ENCODE data around the gene UBE2D1.

UBE2D1 gene

DNA sequence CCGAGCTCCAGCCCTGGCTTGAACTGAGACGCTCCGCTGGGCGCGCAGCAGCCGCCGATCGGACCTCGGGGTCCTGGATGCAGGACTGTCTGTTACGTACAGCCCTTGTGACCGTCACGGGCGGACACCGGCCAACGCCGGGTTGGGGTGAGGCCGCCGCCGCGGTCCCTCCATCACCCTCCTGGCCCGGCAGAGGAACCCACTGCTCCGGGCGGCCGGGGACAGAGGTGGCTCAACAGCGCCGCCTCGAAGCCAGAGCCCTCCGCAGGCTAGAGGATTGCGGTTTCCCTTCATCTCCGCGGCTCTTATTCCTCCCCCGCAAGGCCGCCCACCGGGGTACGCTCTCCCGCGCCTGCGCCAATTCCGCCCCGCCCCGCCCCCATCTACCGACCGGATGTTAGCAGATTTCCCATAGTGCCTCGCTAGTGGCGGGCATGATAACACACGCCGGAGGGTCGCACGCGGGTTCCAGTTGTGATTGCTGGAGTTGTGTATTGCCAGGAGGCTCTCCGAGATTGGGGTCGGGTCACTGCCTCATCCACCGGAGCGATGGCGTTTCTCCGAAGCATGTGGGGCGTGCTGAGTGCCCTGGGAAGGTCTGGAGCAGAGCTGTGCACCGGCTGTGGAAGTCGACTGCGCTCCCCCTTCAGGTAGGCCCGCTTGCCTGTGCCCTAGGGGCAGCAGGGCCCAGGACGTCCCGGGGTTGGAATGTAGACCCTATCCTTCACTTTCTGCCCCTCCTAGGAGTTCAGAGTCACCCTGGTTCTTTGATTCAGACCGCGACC lies 50.4 kb downstream of the UBE2D1 start, which contains the start of gene TFAM:
TFAM (plus strand) TSS at position 412 of the 785 bp plus-strand sequence; CDS start at position 550, 138 bp downstream.
- Mint-ChIP-seq H3K36me3 (ENCODE audit: low read depth) (peaks cover 29% of the 10 kb centered on the region), H3K27me3 (ENCODE audit: low read depth, poor library complexity) (peaks cover 5% of the 10 kb centered on the region), H3K9me3 (no peaks in the 10 kb centered on the region), H3K27ac (peak within 1 kb of the TSS; percentile 95), H3K4me3 (peak within 1 kb of the TSS; percentile 94), H3K4me1 (peaks cover 29% of the 10 kb centered on the region)
- TF ChIP-seq CTCF (IDR thresholded peaks at IDR 0.05), result peak; percentile 17
- DNase-seq, result peak; percentile 97

DNA sequence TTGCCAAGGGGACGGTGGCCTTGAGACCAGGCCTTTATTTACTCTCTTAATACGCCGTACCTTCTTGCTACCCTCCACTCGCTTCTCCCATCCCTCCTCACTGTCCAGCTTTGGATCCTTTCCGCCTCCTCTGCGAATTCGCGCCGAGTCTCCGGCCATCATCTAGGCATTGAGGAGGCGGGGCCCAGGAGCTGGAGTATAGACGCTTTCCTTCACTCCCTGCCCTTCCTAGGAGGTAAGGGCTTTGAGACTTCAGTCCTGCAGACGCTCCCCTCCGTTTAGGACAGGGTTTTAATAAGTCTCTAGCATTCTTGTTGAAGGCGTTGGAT lies 50.9 kb downstream of the UBE2D1 start:
- peak overlapping the region; percentile 94 for H3K4me3 Mint-ChIP-seq
- peak overlapping the region; percentile 95 for H3K27ac Mint-ChIP-seq

GRCh38 chr10:58389024-58389423 lies 54.2 kb downstream of the UBE2D1 start:
- Mint-ChIP-seq H3K27me3 (ENCODE audit: low read depth, poor library complexity) (no peaks in the 10 kb centered on the region), H3K27ac (no peak overlapping the region), H3K36me3 (ENCODE audit: low read depth) (peaks cover 55% of the 10 kb centered on the region), H3K9me3 (no peaks in the 10 kb centered on the region), H3K4me3 (no peak overlapping the region), H3K4me1 (peaks cover 29% of the 10 kb centered on the region)
- TF ChIP-seq CTCF (IDR thresholded peaks at IDR 0.05), result no peak
- no peak for DNase-seq

More for the DNA sequence above, 50.9 kb downstream of the UBE2D1 start:
- Mint-ChIP-seq H3K4me1 (peaks cover 29% of the 10 kb centered on the region), H3K9me3 (no peaks in the 10 kb centered on the region), H3K27me3 (ENCODE audit: low read depth, poor library complexity) (peaks cover 5% of the 10 kb centered on the region), H3K36me3 (ENCODE audit: low read depth) (peaks cover 31% of the 10 kb centered on the region)
- TF ChIP-seq CTCF (IDR thresholded peaks at IDR 0.05), result no peak
- peak; percentile 62 for DNase-seq

GRCh38 chr10:58393317-58393716 lies 58.5 kb downstream of the UBE2D1 start:
- no peaks in the 10 kb centered on the region for H3K27me3 Mint-ChIP-seq (ENCODE audit: low read depth, poor library complexity)
- TF ChIP-seq CTCF (IDR thresholded peaks at IDR 0.05), result no peak
- H3K9me3 Mint-ChIP-seq, result no peaks in the 10 kb centered on the region
- no peak overlapping the region for H3K27ac Mint-ChIP-seq
- H3K4me1 Mint-ChIP-seq, result no peaks in the 10 kb centered on the region
- no peak overlapping the region for H3K4me3 Mint-ChIP-seq
- DNase-seq, result no peak
- H3K36me3 Mint-ChIP-seq (ENCODE audit: low read depth), result peaks cover 78% of the 10 kb centered on the region

DNA sequence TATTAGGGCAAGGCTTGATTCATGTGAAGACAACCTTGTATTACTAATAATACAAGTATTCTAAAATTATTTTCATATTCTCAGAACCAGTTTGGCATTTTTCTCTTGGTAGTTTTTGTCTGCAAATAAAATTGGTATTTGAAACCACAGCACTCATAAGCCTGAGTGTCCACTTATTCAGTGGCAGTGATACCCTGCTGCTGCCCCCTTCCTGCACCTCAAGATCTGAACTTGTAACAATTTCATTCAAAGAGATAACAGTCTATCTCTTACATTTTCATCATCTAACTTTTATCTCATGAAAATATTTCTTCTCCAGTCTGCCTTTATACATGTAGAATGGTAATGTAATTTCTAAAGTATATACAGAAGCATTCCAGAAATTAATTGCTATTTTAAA lies 59.7 kb downstream of the UBE2D1 start:
- no peak overlapping the region for H3K4me3 Mint-ChIP-seq
- no peaks in the 10 kb centered on the region for H3K4me1 Mint-ChIP-seq
- peaks cover 74% of the 10 kb centered on the region for H3K36me3 Mint-ChIP-seq (ENCODE audit: low read depth)
- no peaks in the 10 kb centered on the region for H3K9me3 Mint-ChIP-seq
- H3K27ac Mint-ChIP-seq, result no peak overlapping the region
- TF ChIP-seq CTCF (IDR thresholded peaks at IDR 0.05), result no peak
- no peaks in the 10 kb centered on the region for H3K27me3 Mint-ChIP-seq (ENCODE audit: low read depth, poor library complexity)
- no peak for DNase-seq

DNA sequence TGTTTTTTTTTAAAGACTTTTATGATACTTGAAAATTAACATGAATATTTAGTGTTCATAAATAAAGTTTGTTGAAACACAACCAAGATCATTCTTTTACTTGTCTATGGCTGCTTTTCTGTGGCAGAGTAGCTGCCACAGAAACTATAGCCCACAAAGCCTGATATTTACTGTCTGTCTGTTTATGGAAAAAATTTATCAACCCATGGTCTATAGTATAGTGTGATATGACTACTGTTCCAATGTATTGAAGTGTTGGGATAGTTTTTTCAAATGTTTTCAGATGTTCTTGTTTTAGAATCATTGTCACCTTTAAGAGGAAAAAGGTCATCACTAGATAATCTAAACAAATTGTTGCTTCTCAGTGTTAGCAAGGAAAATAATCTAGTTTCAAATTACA lies 61.3 kb downstream of the UBE2D1 start:
- no peak for DNase-seq
- Mint-ChIP-seq H3K4me1 (no peaks in the 10 kb centered on the region), H3K4me3 (no peak overlapping the region), H3K9me3 (no peaks in the 10 kb centered on the region), H3K27me3 (ENCODE audit: low read depth, poor library complexity) (no peaks in the 10 kb centered on the region), H3K27ac (no peak overlapping the region), H3K36me3 (ENCODE audit: low read depth) (peaks cover 64% of the 10 kb centered on the region)
- no peak for TF ChIP-seq CTCF (IDR thresholded peaks at IDR 0.05)

All from nephron progenitor cell (in vitro differentiated cells).